ENCODE data around the gene TLX2.

TLX2 gene

GRCh38 chr2:74500578-74500946 is 13.7 kb upstream of the TLX2 start:
- Histone ChIP-seq H3K9ac (no peak overlapping the region), H3K4me1 (peaks cover 5 to 50% (median 19%) of the 10 kb centered on the region in 10 experiments), H3K27me3 (peaks cover 88 to 100% (median 100%) of the 10 kb centered on the region in 11 experiments), H3K27ac (no peak overlapping the region), H4K20me1 (peaks cover 0 to 56% (median 17%) of the 10 kb centered on the region in 11 experiments; a peak in 14 of 22 replicates), H3K4me2 (no peak overlapping the region), H3K9me3 (replicated peaks in 1 of 11) (peaks cover 0 to 10% (median 0%) of the 10 kb centered on the region in 11 experiments; a peak in 1 of 22 replicates), H3K36me3 (peaks cover 5 to 22% (median 13%) of the 10 kb centered on the region in 11 experiments), H3K4me3 (no peak overlapping the region)
- TF ChIP-seq Cebpa-rat (IDR thresholded peaks at IDR 0.05): no peak

DNA sequence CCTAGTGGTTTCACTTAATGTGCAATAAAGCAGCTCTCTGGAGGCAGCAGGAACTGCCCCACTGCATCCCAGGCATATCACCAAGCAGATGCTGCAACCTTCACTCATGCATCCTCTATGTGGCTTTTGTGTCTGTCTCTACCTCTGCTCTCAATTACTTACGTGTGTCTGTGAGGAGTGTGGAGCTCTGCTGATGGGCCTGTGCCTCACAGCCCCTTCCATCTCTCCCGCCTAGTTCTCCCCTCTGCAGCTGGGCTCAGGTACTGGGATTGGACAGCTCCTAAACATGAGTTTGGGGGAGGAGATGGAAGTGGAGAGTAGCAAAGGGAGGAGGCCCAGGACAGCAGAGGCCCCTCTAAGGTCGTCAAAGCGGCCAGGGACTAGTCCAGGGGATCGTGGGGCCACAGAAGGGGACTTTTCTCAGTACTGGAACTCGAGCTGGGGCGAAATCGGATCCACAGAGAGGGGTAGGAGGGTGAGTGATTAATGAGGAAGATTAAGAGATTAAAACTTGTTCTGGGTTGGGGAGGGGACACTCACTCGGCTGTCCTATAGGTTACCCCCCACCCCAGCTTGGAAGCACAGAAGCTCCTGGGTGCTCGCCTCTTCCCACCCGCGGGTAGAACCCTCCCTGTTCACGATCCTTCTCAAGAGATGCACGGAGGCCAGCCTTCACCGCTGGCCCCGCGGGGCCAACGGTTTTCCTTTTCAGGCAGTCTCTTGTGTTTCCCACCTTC is 12.7 kb upstream of the TLX2 start:
- Histone ChIP-seq H3K9me3 (replicated peaks in 1 of 11) (peaks cover 0 to 10% (median 0%) of the 10 kb centered on the region in 11 experiments; a peak in 1 of 22 replicates), H3K4me3 (peak overlapping the region in 1 of 10 experiments; percentile 53; a peak in 1 of 20 replicates), H3K27ac (no peak overlapping the region), H3K4me2 (peak overlapping the region in 3 of 11 experiments; percentile 94 to 100 (median 98); a peak in 4 of 22 replicates), H3K36me3 (peaks cover 11 to 27% (median 18%) of the 10 kb centered on the region in 11 experiments; a peak in 21 of 22 replicates), H3K4me1 (peaks cover 14 to 60% (median 29%) of the 10 kb centered on the region in 10 experiments), H4K20me1 (peaks cover 0 to 55% (median 17%) of the 10 kb centered on the region in 11 experiments; a peak in 14 of 22 replicates), H3K9ac (no peak overlapping the region), H3K27me3 (peaks cover 79 to 96% (median 94%) of the 10 kb centered on the region in 11 experiments)
- no peak for TF ChIP-seq Cebpa-rat (IDR thresholded peaks at IDR 0.05)

GRCh38 chr2:74502147-74502719 is 12.0 kb upstream of the TLX2 start:
- Histone ChIP-seq H3K27ac (peak overlapping the region in 2 of 11 experiments; percentile 70 to 80; a peak in 3 of 22 replicates), H3K9ac (peak overlapping the region in 3 of 11 experiments; percentile 60 to 84 (median 77); a peak in 4 of 22 replicates)

DNA sequence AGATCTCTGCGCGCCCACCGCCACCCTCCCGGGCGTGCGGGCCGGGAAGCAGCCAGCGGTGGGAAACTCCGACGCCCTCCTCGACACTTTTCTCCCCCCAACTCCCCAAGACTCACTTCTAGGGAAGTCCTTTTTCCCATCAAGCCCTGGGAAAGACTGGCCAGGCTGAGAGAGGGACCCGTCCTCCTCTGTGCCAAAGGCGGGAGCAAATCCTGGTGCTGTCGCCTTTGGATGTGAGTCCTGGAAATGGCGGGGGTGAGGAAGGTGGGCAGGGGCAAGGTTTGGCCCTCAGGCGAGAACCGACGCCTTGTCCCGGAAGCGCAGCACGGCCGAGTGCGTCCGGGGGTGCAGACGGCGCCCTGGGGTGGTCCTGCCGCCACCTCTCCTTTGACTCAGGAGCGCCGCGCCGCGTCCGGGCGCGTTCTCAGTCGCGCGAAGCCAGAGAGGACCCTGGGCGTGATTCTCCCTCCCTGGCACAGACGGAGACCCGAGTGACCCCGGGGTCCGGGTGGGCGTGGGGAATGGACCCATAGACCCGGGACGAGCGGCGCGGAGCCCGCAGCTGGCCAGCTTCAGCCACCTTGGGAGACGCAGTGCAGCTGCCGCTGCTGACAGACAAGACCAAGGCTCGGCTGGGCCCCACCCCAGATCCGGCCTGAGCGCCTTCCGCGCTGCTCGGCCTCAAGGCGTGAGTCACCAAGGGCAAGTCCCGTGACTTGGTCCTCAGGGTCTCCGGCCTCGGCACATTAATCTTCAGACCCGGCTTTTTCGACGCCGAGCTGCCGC is 11.3 kb upstream of the TLX2 start:
- H3K9ac ChIP-seq: peak overlapping the region in 6 of 11 experiments; percentile 2 to 84 (median 61); a peak in 9 of 22 replicates
- H3K4me1 ChIP-seq: peaks cover 22 to 65% (median 37%) of the 10 kb centered on the region in 10 experiments

More at GRCh38 chr2:74502147-74502719, 12.0 kb upstream of the TLX2 start:
- Histone ChIP-seq H3K4me1 (peaks cover 20 to 64% (median 34%) of the 10 kb centered on the region in 10 experiments), H3K36me3 (peaks cover 11 to 24% (median 18%) of the 10 kb centered on the region in 11 experiments; a peak in 21 of 22 replicates), H4K20me1 (peaks cover 0 to 55% (median 15%) of the 10 kb centered on the region in 11 experiments; a peak in 13 of 22 replicates), H3K27me3 (peaks cover 71 to 89% (median 87%) of the 10 kb centered on the region in 11 experiments), H3K4me3 (peak overlapping the region in 6 of 10 experiments; percentile 32 to 65 (median 52); a peak in 9 of 20 replicates), H3K4me2 (peak overlapping the region in 8 of 11 experiments; percentile 39 to 100 (median 79); a peak in 13 of 22 replicates), H3K9me3 (replicated peaks in 1 of 11) (peaks cover 0 to 10% (median 0%) of the 10 kb centered on the region in 11 experiments; a peak in 1 of 22 replicates)
- no peak for TF ChIP-seq Cebpa-rat (IDR thresholded peaks at IDR 0.05)

GRCh38 chr2:74503506-74504475 is 10.5 kb upstream of the TLX2 start:
- Histone ChIP-seq H3K27me3 (peaks cover 56 to 83% (median 80%) of the 10 kb centered on the region in 11 experiments), H3K4me3 (peak overlapping the region in 8 of 10 experiments; percentile 3 to 65 (median 44); a peak in 12 of 20 replicates), H3K27ac (peak overlapping the region in 4 of 11 experiments; percentile 52 to 80 (median 67); a peak in 7 of 22 replicates), H3K4me1 (peaks cover 28 to 61% (median 42%) of the 10 kb centered on the region in 10 experiments), H3K4me2 (peak overlapping the region; percentile 25 to 100 (median 67); a peak in 20 of 22 replicates), H3K9me3 (replicated peaks in 1 of 11) (peaks cover 0 to 7% (median 0%) of the 10 kb centered on the region in 11 experiments; a peak in 1 of 22 replicates), H3K36me3 (peaks cover 11 to 24% (median 18%) of the 10 kb centered on the region in 11 experiments; a peak in 21 of 22 replicates), H4K20me1 (peaks cover 0 to 46% (median 10%) of the 10 kb centered on the region in 11 experiments; a peak in 11 of 22 replicates), H3K9ac (peak overlapping the region in 4 of 11 experiments; percentile 60 to 84 (median 70); a peak in 8 of 22 replicates)
- no peak for TF ChIP-seq Cebpa-rat (IDR thresholded peaks at IDR 0.05)

More for the DNA sequence above, 11.3 kb upstream of the TLX2 start:
- Histone ChIP-seq H4K20me1 (peaks cover 0 to 49% (median 13%) of the 10 kb centered on the region in 11 experiments; a peak in 12 of 22 replicates), H3K4me3 (peak overlapping the region in 9 of 10 experiments; percentile 3 to 65 (median 37); a peak in 13 of 20 replicates), H3K9me3 (replicated peaks in 1 of 11) (peaks cover 0 to 10% (median 0%) of the 10 kb centered on the region in 11 experiments; a peak in 1 of 22 replicates), H3K27ac (peak overlapping the region in 4 of 11 experiments; percentile 52 to 80 (median 67); a peak in 7 of 22 replicates), H3K4me2 (peak overlapping the region; percentile 25 to 100 (median 67)), H3K27me3 (peaks cover 65 to 83% (median 80%) of the 10 kb centered on the region in 11 experiments), H3K36me3 (peaks cover 11 to 24% (median 18%) of the 10 kb centered on the region in 11 experiments; a peak in 21 of 22 replicates)
- TF ChIP-seq Cebpa-rat (IDR thresholded peaks at IDR 0.05): no peak

DNA sequence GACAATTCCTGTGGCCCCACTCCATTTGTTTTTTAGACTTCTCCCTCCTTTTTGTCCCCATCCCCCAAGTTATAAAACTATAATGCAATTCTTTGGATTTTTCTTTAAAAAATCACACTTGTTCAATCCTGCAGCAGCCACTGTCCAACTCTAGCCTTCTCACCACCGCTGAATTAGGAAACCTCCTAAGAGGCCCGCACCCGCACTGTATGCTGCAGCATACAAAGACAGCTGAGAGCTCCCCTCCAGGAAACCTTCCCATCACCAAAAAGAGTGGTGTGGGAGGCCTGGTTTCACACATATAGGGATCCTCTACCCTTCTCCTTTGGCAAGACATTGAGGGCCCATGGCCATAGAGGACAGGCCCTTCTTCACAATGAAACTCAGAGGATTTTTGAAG is 9.7 kb upstream of the TLX2 start:
- H3K9me3 ChIP-seq (replicated peaks in 1 of 11): no peaks in the 10 kb centered on the region
- peak overlapping the region in 4 of 11 experiments; percentile 94 to 100 (median 98); a peak in 6 of 22 replicates for H3K4me2 ChIP-seq
- H3K4me1 ChIP-seq: peaks cover 28 to 61% (median 42%) of the 10 kb centered on the region in 10 experiments
- no peak for TF ChIP-seq Cebpa-rat (IDR thresholded peaks at IDR 0.05)
- H3K9ac ChIP-seq: no peak overlapping the region
- no peak overlapping the region for H3K27ac ChIP-seq
- H3K4me3 ChIP-seq: peak overlapping the region in 2 of 10 experiments; percentile 51 to 53; a peak in 3 of 20 replicates
- H3K36me3 ChIP-seq: peaks cover 11 to 24% (median 18%) of the 10 kb centered on the region in 11 experiments; a peak in 21 of 22 replicates
- peaks cover 49 to 83% (median 79%) of the 10 kb centered on the region in 11 experiments for H3K27me3 ChIP-seq
- peaks cover 0 to 38% (median 7%) of the 10 kb centered on the region in 11 experiments; a peak in 11 of 22 replicates for H4K20me1 ChIP-seq
